NCI-H128 (cell line): ENCODE data around the gene SLC23A2.

Experiments used
- DNase-seq: peaks from one replicate; lab custom pipeline; 2025; ENCODE audit not compliant: unreplicated experiment; lab: John Stamatoyannopoulos, UW

SLC23A2 gene

GRCh38 chr20:4820806-4821518 lies 180.3 kb downstream of the SLC23A2 start:
- DNase-seq = no peak

GRCh38 chr20:4819901-4820300 lies 181.4 kb downstream of the SLC23A2 start:
- no peak for DNase-seq

- DNase-seq = no peak
Observed at GRCh38 chr20:4817230-4817671, 184.1 kb downstream of the SLC23A2 start.

GRCh38 chr20:4815628-4816027 lies 185.7 kb downstream of the SLC23A2 start:
- DNase-seq = no peak

- no peak for DNase-seq
Observed at GRCh38 chr20:4814696-4815252, 186.5 kb downstream of the SLC23A2 start.

- DNase-seq = no peak
Observed at GRCh38 chr20:4813863-4814695, 187.2 kb downstream of the SLC23A2 start.

- DNase-seq = no peak
Observed at GRCh38 chr20:4813076-4813862, 188.0 kb downstream of the SLC23A2 start.

GRCh38 chr20:4812641-4813075 lies 188.7 kb downstream of the SLC23A2 start:
- DNase-seq = no peak

GRCh38 chr20:4812216-4812615 lies 189.1 kb downstream of the SLC23A2 start:
- DNase-seq = no peak

- DNase-seq = no peak
Observed at GRCh38 chr20:4811661-4812181, 189.6 kb downstream of the SLC23A2 start.

- DNase-seq = no peak
Observed at GRCh38 chr20:4811257-4811656, 190.1 kb downstream of the SLC23A2 start.

- DNase-seq = no peak
Observed at GRCh38 chr20:4810426-4811019, 190.8 kb downstream of the SLC23A2 start.

GRCh38 chr20:4809707-4810106 lies 191.6 kb downstream of the SLC23A2 start:
- DNase-seq = peak; percentile 68

GRCh38 chr20:4808872-4809271 lies 192.4 kb downstream of the SLC23A2 start:
- no peak for DNase-seq

GRCh38 chr20:4805663-4806449 lies 195.5 kb downstream of the SLC23A2 start:
- DNase-seq = no peak

GRCh38 chr20:4802527-4802926 lies 198.8 kb downstream of the SLC23A2 start:
- DNase-seq = no peak
